Uterus (tissue), 4 donors: Measurements from ENCODE around the gene PEA15. TPM values are rescaled to one million over a fixed set of nuclear protein-coding genes. Genes with fewer than 3 reads are reported as not detected.

Experiments
- DNase-seq, 2 donors: peaks; one replicate each; pipeline ENCODE4 v3.0.0-alpha.2; 2019 to 2020
- H3K27ac ChIP-seq, 2 donors: fragments of 200-600 bp; sonication (generic); 1 replicate in 1 of 2; 2 replicates in 1 of 2; pipeline ENCODE4 v1.5.1; 2016 to 2018
- H3K27me3 ChIP-seq, 2 donors: fragments of 200-600 bp; sonication (generic); one replicate each; pipeline ENCODE4 v1.5.1; 2018 to 2019; ENCODE audit warnings: control low read depth in 1 of 2
- H3K36me3 ChIP-seq, 2 donors: fragments of 200-600 bp; sonication (generic); one replicate each; pipeline ENCODE4 v1.5.1; 2019; ENCODE audit warnings: control low read depth in 1 of 2
- H3K4me1 ChIP-seq, 2 donors: fragments of 200-600 bp; sonication (generic); one replicate each; pipeline ENCODE4 v1.5.1; 2018 to 2019; ENCODE audit warnings: control low read depth in 1 of 2
- H3K4me3 ChIP-seq, 2 donors: fragments of 200-600 bp; sonication (generic); 1 replicate in 1 of 2; 2 replicates in 1 of 2; pipeline ENCODE4 v1.5.1; 2018 to 2019; ENCODE audit warnings: mild to moderate bottlenecking in 1 of 2
- H3K9me3 ChIP-seq, 2 donors: fragments of 200-600 bp; sonication (generic); one replicate each; pipeline ENCODE4 v1.5.1; 2019; ENCODE audit warnings: control low read depth in 1 of 2
- CTCF ChIP-seq, 4 experiments: fragments of 200-600 bp in 2 of 4; fragments of 450-650 bp in 2 of 4; sonication (generic) in 2 of 4; IDR thresholded peaks; one replicate each; pipeline ENCODE4 v1.5.1; 2016 to 2019; ENCODE audit warnings: antibody characterized with exemption in 4 of 4, mild to moderate bottlenecking in 2 of 4, moderate library complexity in 1 of 4
- POLR2A ChIP-seq, 2 donors: fragments of 450-650 bp; IDR thresholded peaks; one replicate each; pipeline ENCODE4 v1.6.1; 2016; ENCODE audit warnings: antibody characterized with exemption in 2 of 2, mild to moderate bottlenecking in 1 of 2, moderate library complexity in 1 of 2
- intact Hi-C: fragments of 100-400 bp; cut with DNase I; formaldehyde crosslinking; loops from one replicate; pipeline ENCODE4 v1.15.1; 2023; ENCODE audit warnings: low total_unique reads
- total RNA-seq, 4 donors: library from RNA; depleted of rRNA in 3 of 4; stranded (reverse); fragments of >200 nt in 3 of 4; gene quantifications; one replicate each; pipeline versions ENCODE4 v1.1.0 to v1.2.4, GENCODE V29; 2014 to 2023
- donor health status: DM: yes; HTN: yes; CAD: no.

Gene PEA15
- total RNA-seq, 4 donors from 2014 or later, result 52.1 to 147 (median 81.7) TPM

- H3K9me3 ChIP-seq, result no peaks in the 10 kb centered on the region
- H3K4me1 ChIP-seq, result peaks cover 4 to 13% of the 10 kb centered on the region in 2 donors
- intact Hi-C loops, result no loop called here
- no peaks in the 10 kb centered on the region for H3K36me3 ChIP-seq
- H3K27me3 ChIP-seq, result no peaks in the 10 kb centered on the region
- DNase-seq, result no peak
- TF ChIP-seq POLR2A (IDR thresholded peaks at IDR 0.05), result no peak
- peak; percentile 42 to 67 (median 59) for TF ChIP-seq CTCF (IDR thresholded peaks at IDR 0.05)
- no peak overlapping the region for H3K4me3 ChIP-seq
- peak overlapping the region; percentile 55 to 69 for H3K27ac ChIP-seq
Observed at GRCh38 chr1:160219062-160219929, 14.1 kb downstream of the PEA15 start.

DNA sequence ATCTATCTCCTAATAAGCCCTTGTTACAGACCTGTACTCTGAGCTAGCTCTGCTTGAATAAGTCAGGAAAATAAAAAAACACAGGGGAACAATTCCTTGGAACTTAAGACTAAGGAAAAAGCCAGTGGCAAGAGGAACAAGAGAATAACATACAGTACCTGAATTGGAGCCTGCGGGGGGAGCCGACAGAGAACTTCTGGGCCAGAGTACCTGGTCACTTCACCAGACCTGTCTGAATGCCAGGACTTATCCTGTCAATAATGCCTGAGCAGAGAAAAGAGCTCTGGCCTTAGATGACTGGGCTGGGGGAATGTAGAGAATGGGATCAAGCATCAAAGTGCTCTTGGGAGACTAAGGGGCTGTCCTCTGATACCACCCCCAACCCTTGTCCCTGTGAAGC, 15.1 kb downstream of the PEA15 start:
- H3K36me3 ChIP-seq, result no peaks in the 10 kb centered on the region
- peaks cover 4 to 13% of the 10 kb centered on the region in 2 donors for H3K4me1 ChIP-seq
- intact Hi-C loops, result no loop called here
- no peak overlapping the region for H3K4me3 ChIP-seq
- DNase-seq, result no peak
- H3K27me3 ChIP-seq, result no peaks in the 10 kb centered on the region
- TF ChIP-seq POLR2A (IDR thresholded peaks at IDR 0.05) (no peak), CTCF (IDR thresholded peaks at IDR 0.05) (no peak)
- no peaks in the 10 kb centered on the region for H3K9me3 ChIP-seq
- peak overlapping the region in 1 of 2 donors; percentile 69 for H3K27ac ChIP-seq

- Histone ChIP-seq H3K9me3 (no peaks in the 10 kb centered on the region), H3K4me3 (no peak overlapping the region), H3K4me1 (peaks cover 4 to 13% of the 10 kb centered on the region in 2 donors), H3K36me3 (no peaks in the 10 kb centered on the region), H3K27ac (no peak overlapping the region), H3K27me3 (no peaks in the 10 kb centered on the region)
- TF ChIP-seq POLR2A (IDR thresholded peaks at IDR 0.05) (no peak), CTCF (IDR thresholded peaks at IDR 0.05) (no peak)
- intact Hi-C loops, result no loop called here
- no peak for DNase-seq
Observed at GRCh38 chr1:160221089-160221488, 15.9 kb downstream of the PEA15 start.

DNA sequence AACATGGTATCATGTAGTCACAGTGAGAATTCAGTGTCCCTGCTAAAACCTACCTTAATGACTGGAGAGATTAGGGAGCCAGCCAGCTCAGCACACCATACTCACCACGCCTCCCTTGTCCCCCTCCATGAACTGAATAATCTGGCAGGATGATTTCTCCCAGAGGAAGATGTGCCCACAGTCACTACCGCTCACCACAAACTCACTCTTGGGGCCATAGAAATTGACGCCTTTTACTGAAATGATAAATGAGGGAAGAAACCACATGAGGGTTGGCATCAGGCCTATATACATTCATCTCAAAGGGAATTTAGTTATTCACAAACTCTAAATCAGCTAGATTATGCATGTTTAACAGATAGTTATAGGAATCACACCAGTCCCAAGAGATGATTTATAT, 17.4 kb downstream of the PEA15 start:
- no peaks in the 10 kb centered on the region for H3K36me3 ChIP-seq
- DNase-seq, result no peak
- H3K27me3 ChIP-seq, result no peaks in the 10 kb centered on the region
- peaks cover 4 to 9% of the 10 kb centered on the region in 2 donors for H3K4me1 ChIP-seq
- no peak for TF ChIP-seq POLR2A (IDR thresholded peaks at IDR 0.05)
- no peak for TF ChIP-seq CTCF (IDR thresholded peaks at IDR 0.05)
- intact Hi-C loops, result no loop called here
- no peak overlapping the region for H3K27ac ChIP-seq
- H3K4me3 ChIP-seq, result no peak overlapping the region
- H3K9me3 ChIP-seq, result no peaks in the 10 kb centered on the region

DNA sequence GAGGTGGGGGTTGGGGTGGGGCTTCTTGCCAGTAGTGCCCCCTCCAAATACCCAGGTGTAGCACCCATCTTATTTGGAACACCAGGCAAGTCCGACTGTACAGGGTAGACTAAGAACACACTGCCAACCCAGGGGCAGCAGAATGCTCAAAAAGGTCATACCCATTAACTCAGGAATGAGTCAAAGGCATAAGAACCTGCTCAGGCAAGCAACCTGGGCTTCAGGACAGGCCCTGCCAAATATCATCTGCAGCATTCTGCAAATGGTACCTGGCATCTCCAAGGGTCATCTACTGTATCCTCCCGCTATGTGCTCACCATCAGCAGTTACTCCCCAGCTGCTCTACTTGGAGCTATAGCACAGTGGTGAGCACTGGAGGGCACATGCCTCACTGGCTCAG, 19.4 kb downstream of the PEA15 start:
- no peak overlapping the region for H3K4me3 ChIP-seq
- H3K27ac ChIP-seq, result no peak overlapping the region
- no peaks in the 10 kb centered on the region for H3K9me3 ChIP-seq
- H3K36me3 ChIP-seq, result no peaks in the 10 kb centered on the region
- H3K4me1 ChIP-seq, result no peaks in the 10 kb centered on the region
- intact Hi-C loops, result no loop called here
- TF ChIP-seq POLR2A (IDR thresholded peaks at IDR 0.05), result no peak
- TF ChIP-seq CTCF (IDR thresholded peaks at IDR 0.05), result no peak
- H3K27me3 ChIP-seq, result no peaks in the 10 kb centered on the region
- no peak for DNase-seq
